ENCODE data around the gene ZNF892. TPM values are rescaled to one million over a fixed set of nuclear protein-coding genes. Genes with fewer than 3 reads are reported as not detected.
"Not testable (repeated sequence)": the region's sequence is repeated elsewhere in the genome, so short reads cannot be mapped to it uniquely, and the experiment has no call there.

Gene ZNF892
- 3.6 TPM for total RNA-seq
- long read RNA-seq: 0 reads

GRCh38 chr2:95207111-95207961, at the start of gene ZNF892:
Gene ZNF892, plus strand, starts transcription at chr2:95207521. Its CDS starts 295 bp downstream, at chr2:95207816.
- peak; percentile 96 for DNase-seq (ENCODE audit: low spot score)

DNA sequence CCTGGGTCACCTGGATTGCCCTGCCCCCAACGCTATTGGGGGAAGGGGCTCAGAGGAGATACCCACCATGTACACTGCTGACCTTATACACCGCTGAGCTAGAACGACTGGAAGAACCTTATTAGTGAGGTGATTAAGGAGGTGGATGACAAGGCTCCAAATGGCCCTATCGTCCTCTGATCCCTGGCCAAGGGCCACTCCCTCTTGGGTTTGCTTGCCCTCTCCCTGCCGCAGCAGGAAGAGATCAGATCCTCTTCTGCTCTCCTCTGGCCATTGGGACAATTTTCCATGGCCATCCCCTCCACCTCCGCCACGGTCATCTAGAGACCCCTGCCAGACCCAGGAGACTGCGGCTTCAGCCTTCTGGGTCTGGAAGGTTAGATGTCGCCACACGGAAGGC, 48.9 kb upstream of the ZNF892 start:
- DNase-seq (ENCODE audit: low spot score): no peak

DNA sequence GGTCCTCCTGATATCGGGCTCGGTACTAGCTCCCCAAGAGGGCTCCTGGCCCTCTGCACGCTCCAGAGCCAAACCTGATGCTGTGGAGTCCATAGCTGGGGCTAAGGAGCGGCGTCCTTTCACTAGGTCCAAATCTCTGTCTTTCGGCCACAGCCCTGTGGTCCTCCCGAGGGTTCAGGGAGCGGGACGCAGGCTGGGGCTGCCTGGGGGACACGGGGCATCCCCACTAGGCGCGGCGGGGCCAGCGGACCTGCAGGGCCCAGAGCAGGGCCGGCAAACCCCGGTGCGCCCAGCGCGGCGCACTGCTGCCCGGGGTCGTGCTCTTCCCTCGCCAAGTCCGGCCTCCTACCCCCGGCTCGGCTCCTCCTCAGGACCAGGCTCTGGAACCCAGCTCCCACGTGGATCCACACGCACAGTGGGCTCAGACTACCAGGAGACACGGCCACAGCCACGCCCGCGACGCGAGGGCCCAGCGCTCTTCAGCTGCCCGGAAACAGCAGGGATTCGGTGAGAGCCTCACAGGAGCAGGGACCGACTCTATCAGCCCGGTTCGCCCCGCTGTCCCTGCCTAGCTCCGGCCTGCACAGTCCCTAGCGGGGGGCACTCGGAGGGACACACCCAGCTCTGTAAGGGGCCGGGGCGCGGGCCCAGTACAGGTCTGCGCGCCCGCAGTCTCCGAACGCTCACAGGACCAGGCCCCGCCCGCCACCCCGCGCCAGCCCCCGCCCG, 48.3 kb upstream of the ZNF892 start:
- DNase-seq (ENCODE audit: low spot score): no peak

DNA sequence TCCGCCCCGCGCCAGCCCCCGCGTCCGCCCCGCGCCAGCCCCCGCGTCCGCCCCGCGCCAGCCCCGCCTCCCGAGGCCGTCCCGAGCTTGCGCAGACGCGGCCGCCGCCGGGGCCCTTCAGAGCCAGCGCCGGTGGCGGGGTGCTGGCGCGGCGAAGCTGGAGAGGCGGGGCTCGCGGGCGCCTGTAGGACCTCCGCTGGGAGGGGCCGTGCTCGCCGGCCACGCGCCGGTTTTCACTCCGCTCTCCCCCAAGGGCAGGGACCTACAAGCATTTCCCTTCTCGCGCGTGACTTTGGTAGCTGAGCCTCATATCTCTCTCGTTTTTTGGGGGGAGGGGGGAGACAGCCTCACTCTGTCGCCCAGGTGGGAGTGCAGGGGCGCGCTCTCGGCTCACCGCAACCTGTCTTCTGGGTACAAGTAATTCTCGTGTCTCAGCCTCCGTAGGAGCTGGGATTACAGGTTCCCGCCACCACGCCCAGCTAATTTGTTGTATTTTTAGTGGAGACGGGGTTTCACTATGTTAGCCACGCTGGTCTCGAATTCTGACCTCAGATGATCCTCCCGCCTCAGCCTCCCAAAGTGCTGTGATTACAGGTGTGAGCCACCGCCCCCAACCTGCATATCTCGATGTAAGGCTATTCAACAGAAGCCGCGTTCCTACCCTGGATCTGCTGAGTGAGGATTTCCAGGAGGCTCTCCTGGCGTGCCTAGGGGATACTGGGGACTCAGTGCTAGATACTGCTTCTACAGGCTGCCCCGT, 47.5 kb upstream of the ZNF892 start, which contains the start of gene ZNF514:
TSS of gene ZNF514 (minus strand) at position 159 of the 760 bp plus-strand sequence. CDS start 6,595 bp downstream, outside the sequence.
- DNase-seq (ENCODE audit: low spot score): peak; percentile 92

DNA sequence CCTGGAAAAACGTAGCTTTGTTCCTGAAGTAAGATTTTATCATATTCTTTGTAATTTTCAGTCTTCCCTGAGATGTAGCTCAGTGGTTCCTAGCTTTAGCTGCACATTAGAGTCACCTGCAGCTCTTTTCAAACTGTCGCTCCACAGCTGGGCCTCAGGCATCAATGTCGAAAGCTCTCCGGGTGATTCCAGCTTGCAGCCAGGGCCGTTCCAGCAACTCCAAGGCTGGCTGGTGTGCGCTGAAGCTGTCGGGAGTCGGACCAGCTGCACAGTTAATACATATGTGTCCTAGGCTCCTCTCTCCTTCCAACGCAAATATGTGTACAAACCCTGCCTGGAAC, 42.3 kb upstream of the ZNF892 start:
- no peak for DNase-seq (ENCODE audit: low spot score)

- peak; percentile 98 for DNase-seq (ENCODE audit: low spot score)
These were observed 41.8 kb upstream of the ZNF892 start, which contains the start of gene ZNF2 for GRCh38 chr2:95165371-95166064. Gene ZNF2, plus strand, starts transcription at chr2:95165809. Its CDS starts 10,418 bp downstream, at chr2:95176227.

GRCh38 chr2:95166065-95166763, 41.1 kb upstream of the ZNF892 start:
- no peak for DNase-seq (ENCODE audit: low spot score)

- DNase-seq (ENCODE audit: low spot score): no peak
These were observed 35.4 kb upstream of the ZNF892 start for GRCh38 chr2:95171902-95172301.

GRCh38 chr2:95174031-95174542, 33.2 kb upstream of the ZNF892 start:
- no peak for DNase-seq (ENCODE audit: low spot score)

GRCh38 chr2:95179451-95179850, 27.9 kb upstream of the ZNF892 start:
- no peak for DNase-seq (ENCODE audit: low spot score)

DNA sequence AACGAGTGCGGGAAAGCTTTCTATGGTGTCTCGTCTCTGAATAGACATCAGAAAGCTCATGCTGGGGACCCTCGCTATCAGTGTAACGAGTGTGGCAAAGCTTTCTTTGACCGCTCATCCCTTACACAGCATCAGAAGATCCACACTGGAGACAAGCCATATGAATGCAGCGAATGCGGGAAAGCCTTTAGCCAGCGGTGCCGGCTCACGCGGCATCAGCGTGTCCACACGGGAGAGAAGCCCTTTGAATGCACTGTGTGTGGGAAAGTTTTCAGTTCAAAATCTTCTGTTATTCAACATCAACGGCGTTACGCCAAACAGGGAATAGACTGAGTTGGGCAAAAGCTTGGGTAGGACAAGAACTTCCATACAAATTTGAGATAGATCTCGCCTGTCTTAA, 25.5 kb upstream of the ZNF892 start:
- DNase-seq (ENCODE audit: low spot score): no peak

GRCh38 chr2:95185197-95185596, 22.1 kb upstream of the ZNF892 start:
- DNase-seq (ENCODE audit: low spot score): no peak

DNA sequence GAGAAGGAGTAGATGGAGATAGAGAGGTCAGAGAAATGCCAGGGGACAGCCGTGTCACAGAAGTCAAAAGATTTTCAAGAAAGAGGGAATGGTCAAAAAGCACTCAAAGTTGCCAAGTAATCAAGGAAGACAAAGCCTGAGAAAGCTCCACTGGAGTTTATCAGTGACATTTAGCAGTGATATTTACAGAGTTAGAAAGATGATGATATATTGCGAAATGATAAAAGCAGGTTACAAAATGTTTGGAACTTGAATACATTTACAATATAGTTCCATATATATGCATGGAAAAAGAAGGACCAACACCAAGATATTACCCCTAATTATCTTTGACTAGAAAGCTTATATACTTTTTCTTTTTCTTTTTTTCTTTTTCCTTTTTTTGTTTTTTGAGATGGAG, 21.3 kb upstream of the ZNF892 start:
- DNase-seq (ENCODE audit: low spot score): no peak

DNA sequence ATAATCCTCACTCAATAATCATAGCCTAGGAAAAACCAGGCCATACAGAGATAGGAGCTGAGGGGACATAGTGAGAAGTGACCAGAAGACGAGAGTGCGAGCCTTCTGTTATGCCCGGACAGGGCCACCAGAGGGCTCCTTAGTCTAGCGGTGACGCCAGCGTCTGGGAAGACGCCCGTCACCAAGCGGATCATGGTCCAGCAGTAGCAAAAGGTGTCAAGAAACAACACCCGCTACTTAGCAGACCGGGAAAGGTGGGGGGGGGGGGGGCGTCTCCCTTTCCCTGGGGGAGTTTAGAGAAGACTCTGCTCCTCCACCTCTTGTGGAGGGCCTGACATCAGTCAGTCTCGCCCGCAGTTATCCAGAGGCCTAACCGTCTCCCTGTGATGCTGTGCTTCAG, 14.4 kb upstream of the ZNF892 start:
- DNase-seq (ENCODE audit: low spot score): not testable (repeated sequence)

DNA sequence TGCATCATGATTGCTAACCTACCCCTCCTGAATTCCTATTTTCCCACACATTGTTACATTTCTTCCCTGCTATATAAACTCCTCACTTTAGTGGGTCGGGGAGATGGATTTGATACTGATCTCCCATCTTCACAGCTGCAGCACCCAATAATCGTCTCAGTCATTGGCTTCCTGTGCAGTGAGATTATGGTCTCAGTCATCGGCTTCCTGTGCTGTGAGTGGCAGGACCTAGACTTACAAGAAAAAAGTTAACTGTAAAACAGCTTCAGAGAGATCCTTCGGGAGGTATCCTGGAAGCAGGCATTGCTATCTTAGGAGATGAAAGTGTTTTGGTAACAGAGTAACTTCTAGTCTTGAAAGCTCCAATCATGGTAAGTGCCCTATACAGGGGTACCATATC, 3.4 kb upstream of the ZNF892 start:
- no peak for DNase-seq (ENCODE audit: low spot score)

- no peak for DNase-seq (ENCODE audit: low spot score)
These were observed 2.9 kb upstream of the ZNF892 start for GRCh38 chr2:95204396-95204795.

- no peak for DNase-seq (ENCODE audit: low spot score)
These were observed 1.2 kb upstream of the ZNF892 start for GRCh38 chr2:95206096-95206495.

DNA sequence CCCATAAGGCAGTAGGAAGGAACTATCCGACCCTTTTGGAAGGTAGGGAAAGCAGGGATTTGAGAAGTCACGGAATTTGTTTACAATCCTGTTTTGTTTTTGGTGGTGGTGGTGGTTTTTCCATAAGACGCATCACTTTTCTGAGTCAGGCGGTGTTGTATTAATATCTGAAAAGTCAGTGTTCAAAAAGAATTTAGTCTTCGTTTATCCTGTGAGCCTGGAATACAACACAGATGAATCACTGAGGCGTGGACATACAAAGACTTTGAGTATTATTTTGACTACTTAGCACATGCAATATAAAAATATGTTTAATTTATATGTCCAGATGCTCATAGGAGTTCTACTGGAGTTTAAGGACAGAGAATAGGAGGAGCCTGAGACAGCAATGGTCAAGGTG, 785 bp downstream of the ZNF892 start:
- no peak for DNase-seq (ENCODE audit: low spot score)

DNA sequence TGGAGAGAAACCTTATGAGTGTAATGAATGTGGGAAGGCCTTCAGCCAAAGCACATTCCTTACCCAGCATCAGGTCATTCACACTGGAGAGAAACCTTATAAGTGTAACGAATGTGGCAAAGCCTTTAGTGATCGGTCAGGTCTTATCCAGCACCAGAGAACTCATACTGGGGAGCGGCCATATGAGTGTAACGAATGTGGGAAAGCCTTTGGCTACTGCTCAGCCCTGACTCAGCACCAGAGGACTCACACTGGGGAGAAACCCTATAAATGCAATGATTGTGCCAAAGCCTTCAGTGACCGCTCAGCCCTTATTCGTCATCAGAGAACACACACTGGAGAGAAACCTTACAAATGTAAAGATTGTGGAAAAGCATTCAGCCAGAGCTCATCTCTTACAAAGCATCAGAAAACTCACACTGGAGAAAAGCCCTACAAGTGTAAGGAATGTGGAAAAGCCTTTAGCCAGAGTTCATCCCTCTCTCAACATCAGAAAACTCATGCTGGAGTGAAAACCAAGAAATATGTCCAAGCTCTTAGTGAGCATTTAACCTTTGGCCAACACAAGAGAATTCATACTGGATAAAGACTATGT, 7.8 kb downstream of the ZNF892 start:
- DNase-seq (ENCODE audit: low spot score): no peak

DNA sequence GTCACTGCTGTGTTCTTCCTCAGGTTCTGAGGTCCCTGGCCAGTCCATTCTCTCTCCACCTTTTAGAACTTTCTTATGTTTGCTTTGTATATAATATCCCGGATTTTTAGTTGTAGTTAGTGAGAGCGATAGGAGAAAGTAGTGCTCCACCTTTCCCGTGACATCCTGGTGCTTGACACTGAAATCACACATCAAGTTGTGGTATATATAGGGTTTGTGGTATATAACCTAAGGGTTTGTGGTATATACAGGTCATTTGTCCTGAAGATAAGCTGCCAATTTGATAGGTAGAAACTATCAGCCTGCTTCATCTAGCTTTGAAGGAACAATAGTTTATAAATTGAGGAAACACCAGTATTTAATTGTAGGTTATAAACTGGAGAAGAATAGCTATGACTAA, 13.1 kb downstream of the ZNF892 start:
- DNase-seq (ENCODE audit: low spot score): no peak

Data from mesenteric fat pad (tissue), 1 donor.